A673 (cell line): Measurements from ENCODE around the gene GDF15. TPM values are rescaled to one million over a fixed set of nuclear protein-coding genes. Genes with fewer than 3 reads are reported as not detected.
A peak's percentile ranks its signal among the peaks of the same experiment; 100 is the strongest.

ENCODE experiments used
- BruUV-seq: library from RNA; stranded (reverse); fragments of 400-500 nt; replicated peaks from 2 replicates; lab custom pipeline; 2021; lab: Mats Ljungman, UMichigan
- CTCF ChIA-PET: fragments of 300-600 bp; sonication (Branson Sonifier 250); formaldehyde crosslinking; loops from one replicate; lab custom pipeline; 2022; ENCODE audit warnings: antibody characterized with exemption; lab: Charles Lee
- POLR2A ChIA-PET: fragments of 300-600 bp; sonication (Branson Sonifier 250); formaldehyde crosslinking; loops from one replicate; lab custom pipeline; 2022; ENCODE audit warnings: antibody characterized with exemption; ENCODE audit not compliant: low non-redundant PET; lab: Charles Lee
- DNase-seq: peaks from one replicate; pipeline ENCODE4 v3.0.0-alpha.2; 2015; ENCODE audit warnings: low spot score
- H3K27ac ChIP-seq: fragments of 200-600 bp; sonication (generic); 2 replicates; pipeline ENCODE4 v1.5.1; 2016; ENCODE audit warnings: mixed run types, low read depth, mild to moderate bottlenecking, mixed read lengths, antibody characterized with exemption, low read length; ENCODE audit not compliant: poor library complexity, severe bottlenecking
- H3K27me3 ChIP-seq: fragments of 200-600 bp; sonication (generic); replicated peaks from 2 replicates; pipeline ENCODE4 v1.6.1; 2017; ENCODE audit warnings: mixed run types, low read depth, mild to moderate bottlenecking, mixed read lengths, antibody characterized with exemption, low read length; ENCODE audit not compliant: insufficient read depth, poor library complexity
- H3K36me3 ChIP-seq: fragments of 200-600 bp; sonication (generic); 2 replicates; pipeline ENCODE4 v1.6.1; 2016; ENCODE audit warnings: mixed run types, mild to moderate bottlenecking, mixed read lengths, antibody characterized with exemption, low read length; ENCODE audit not compliant: insufficient read depth, poor library complexity, severe bottlenecking
- H3K4me1 ChIP-seq: fragments of 200-600 bp; sonication (generic); 2 replicates; pipeline ENCODE4 v1.6.1; 2017; ENCODE audit warnings: mixed run types, mild to moderate bottlenecking, mixed read lengths, antibody characterized with exemption, low read length; ENCODE audit not compliant: insufficient read depth, poor library complexity, severe bottlenecking
- H3K4me3 ChIP-seq: fragments of 200-600 bp; sonication (generic); 2 replicates; pipeline ENCODE4 v1.5.1; 2016; ENCODE audit warnings: low read depth, mixed run types, mild to moderate bottlenecking, mixed read lengths, low read length; ENCODE audit not compliant: poor library complexity, severe bottlenecking
- H3K9me3 ChIP-seq: fragments of 200-600 bp; sonication (generic); 2 replicates; pipeline ENCODE4 v1.6.1; 2016; ENCODE audit warnings: mixed run types, low read depth, mild to moderate bottlenecking, mixed read lengths, antibody characterized with exemption, low read length; ENCODE audit not compliant: poor library complexity, severe bottlenecking
- CTCF ChIP-seq: fragments of 300-800, 200-600 bp; sonication (generic); conservative IDR thresholded peaks from 2 replicates; pipeline ENCODE4 v1.5.1; 2017; ENCODE audit warnings: low read depth, mild to moderate bottlenecking, antibody characterized with exemption, low read length, moderate library complexity, mixed read lengths
- EZH2 ChIP-seq: fragments of 200-600 bp; sonication (generic); IDR thresholded peaks from 2 replicates; pipeline ENCODE4 v1.6.1; 2017; ENCODE audit warnings: borderline replicate concordance, low read depth, mild to moderate bottlenecking, mixed read lengths, antibody characterized with exemption, low read length; ENCODE audit not compliant: poor library complexity, severe bottlenecking
- intact Hi-C: fragments of 100-400 bp; cut with micrococcal nuclease; formaldehyde crosslinking; loops from one replicate; pipeline ENCODE4 v1.10.0; 2022; ENCODE audit not compliant: unreplicated experiment
- total RNA-seq: library from RNA; stranded (reverse); gene quantifications from 2 replicates; pipeline ENCODE4 v1.2.3, GENCODE V29; 2021

The GDF15 gene
- total RNA-seq, 1 experiment from 2014 or later = 4.0 TPM

GRCh38 chr19:18417250-18418028 is 31.5 kb downstream of the GDF15 start:
- Histone ChIP-seq H3K27me3 (no peaks in the 10 kb centered on the region), H3K27ac (peak overlapping the region; percentile 99), H3K36me3 (no peaks in the 10 kb centered on the region), H3K9me3 (no peaks in the 10 kb centered on the region), H3K4me1 (peaks cover 69% of the 10 kb centered on the region), H3K4me3 (peak overlapping the region; percentile 26)
- intact Hi-C loops = loop anchor here (2.0 to 5.0 kb wide), 2 partner anchors 137 to 215 kb away; partner anchors contain the start of genes JUND and RAB3A
- CTCF ChIA-PET = interaction anchor here (0.9 to 2.3 kb wide), 3 partner anchors 12 to 138 kb away, joined by 5 to 13 read pairs (median 12); no protein-coding TSS in a partner anchor
- DNase-seq = peak; percentile 95
- BruUV-seq = no TSS peak
- TF ChIP-seq CTCF (no peak), EZH2 (no peak)
- POLR2A ChIA-PET = interaction anchor here (0.5 to 1.8 kb wide), 3 partner anchors 31 to 136 kb away, joined by 3 to 24 read pairs (median 7); partner anchors contain the start of gene JUND

DNA sequence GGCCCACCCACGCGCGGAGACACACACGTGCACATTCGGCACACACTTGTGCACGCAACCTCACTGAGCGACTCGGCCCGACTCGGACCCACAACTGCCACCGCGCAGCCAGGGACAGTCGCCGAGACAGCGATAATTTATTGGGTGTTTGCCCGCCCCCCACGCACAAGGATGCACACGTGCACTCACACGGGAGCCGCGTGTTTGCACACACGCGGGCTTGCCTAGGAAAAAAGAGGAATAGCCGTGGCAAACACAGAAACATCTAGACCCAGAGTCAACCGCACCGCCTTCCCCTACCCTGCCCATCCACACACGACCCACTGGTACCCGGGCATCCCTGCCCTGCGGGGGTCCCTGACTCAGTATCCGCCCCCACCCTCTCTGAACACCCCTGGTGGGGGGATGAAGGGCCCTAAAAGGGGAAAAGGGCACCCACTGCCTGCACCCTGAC is 32.1 kb downstream of the GDF15 start:
- Histone ChIP-seq H3K27me3 (no peaks in the 10 kb centered on the region), H3K9me3 (no peaks in the 10 kb centered on the region), H3K4me1 (peaks cover 76% of the 10 kb centered on the region), H3K4me3 (no peak overlapping the region), H3K36me3 (no peaks in the 10 kb centered on the region), H3K27ac (peak overlapping the region; percentile 99)
- TF ChIP-seq CTCF = no peak
- no peak for TF ChIP-seq EZH2
- no TSS peak for BruUV-seq
- intact Hi-C loops = loop anchor here (5.0 kb wide), 1 partner anchor 216 kb away; the partner anchor contains the start of gene RAB3A
- POLR2A ChIA-PET = interaction anchor here (0.9 to 1.8 kb wide), 2 partner anchors 47 to 137 kb away, joined by 3 to 24 read pairs; partner anchors contain the start of gene JUND
- DNase-seq = no peak
- CTCF ChIA-PET = interaction anchor here (0.9 to 2.3 kb wide), 3 partner anchors 11 to 139 kb away, joined by 5 to 13 read pairs (median 12); no protein-coding TSS in a partner anchor

DNA sequence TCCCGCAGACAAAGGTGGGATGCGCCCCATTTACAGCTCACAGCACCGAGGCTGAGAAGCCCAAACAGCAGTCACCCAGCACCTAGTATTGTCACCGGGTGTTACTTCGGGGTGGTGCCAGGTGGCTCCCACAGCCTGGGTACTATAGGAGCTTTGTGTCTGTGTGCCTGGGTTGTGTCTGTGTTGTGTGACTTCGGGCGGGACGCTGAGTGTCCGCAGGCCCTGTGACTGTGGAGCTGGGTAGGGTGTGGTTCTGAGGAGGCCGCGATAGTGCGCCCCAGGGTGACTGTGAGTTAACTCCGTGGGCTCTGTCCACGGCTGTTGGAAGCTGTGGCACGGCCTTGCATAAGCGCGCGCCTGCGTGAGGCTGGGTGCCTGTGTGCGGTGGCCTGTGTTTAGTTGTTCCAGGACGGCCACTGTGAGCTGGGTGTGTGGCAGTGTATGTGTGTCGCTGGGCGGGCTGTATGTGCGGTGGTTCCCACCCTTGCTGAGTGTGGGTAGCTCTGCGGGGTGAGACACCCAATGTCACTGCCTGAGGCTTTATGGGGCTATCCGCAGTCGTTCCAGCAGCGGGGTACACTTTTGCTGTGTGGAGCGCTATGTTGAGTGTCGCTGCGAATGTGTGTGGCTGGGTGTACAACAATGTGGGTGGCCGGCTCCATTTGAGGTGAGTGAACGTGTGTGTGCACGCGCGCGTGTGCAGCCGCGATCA is 32.7 kb downstream of the GDF15 start:
- CTCF ChIA-PET = interaction anchor here (0.9 to 1.2 kb wide), 2 partner anchors 10 kb away, joined by 5 to 6 read pairs; no protein-coding TSS in a partner anchor
- peak overlapping the region; percentile 99 for H3K27ac ChIP-seq

More for the DNA sequence above, 32.7 kb downstream of the GDF15 start:
- Histone ChIP-seq H3K9me3 (no peaks in the 10 kb centered on the region), H3K36me3 (no peaks in the 10 kb centered on the region), H3K27me3 (no peaks in the 10 kb centered on the region), H3K4me1 (peaks cover 81% of the 10 kb centered on the region), H3K4me3 (peak overlapping the region; percentile 88)
- BruUV-seq = no TSS peak
- intact Hi-C loops = loop anchor here (5.0 kb wide), 1 partner anchor 216 kb away; the partner anchor contains the start of gene RAB3A
- POLR2A ChIA-PET = interaction anchor here (0.7 to 1.8 kb wide), 2 partner anchors 112 to 138 kb away, joined by 3 to 24 read pairs; partner anchors contain the start of gene JUND
- no peak for TF ChIP-seq CTCF
- DNase-seq = peak; percentile 73
